HG02885 (cell line): Measurements from ENCODE around the gene GPR39.
"Not testable (repeated sequence)": the region's sequence is repeated elsewhere in the genome, so short reads cannot be mapped to it uniquely, and the experiment has no call there.

ENCODE experiments used
- ATAC-seq: cut with Tn5 transposase; IDR thresholded peaks from one replicate; pipeline ENCODE4 v1.9.1; 2021; ENCODE audit warnings: mild to moderate bottlenecking; ENCODE audit not compliant: unreplicated experiment, poor library complexity

The GPR39 gene

DNA sequence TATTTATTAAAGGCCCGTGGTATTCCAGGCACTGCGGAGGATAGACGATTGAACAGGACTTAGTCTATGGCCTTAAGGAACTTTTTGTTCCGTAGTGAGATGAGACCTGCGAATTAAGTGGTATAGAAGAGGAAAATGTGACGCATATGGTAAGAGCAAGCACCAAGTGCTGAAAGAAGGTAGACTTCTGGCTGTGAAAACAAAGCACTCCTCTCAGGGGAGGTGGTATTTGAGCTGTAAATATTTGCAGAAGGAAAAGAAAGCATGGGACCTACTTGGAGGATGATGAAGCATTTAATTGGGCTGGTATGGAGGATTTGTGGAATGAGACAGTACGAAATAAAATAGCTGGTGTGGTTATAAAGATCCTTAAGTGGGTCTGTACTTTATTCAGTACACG lies 62.5 kb downstream of the GPR39 start:
- ATAC-seq = no peak

DNA sequence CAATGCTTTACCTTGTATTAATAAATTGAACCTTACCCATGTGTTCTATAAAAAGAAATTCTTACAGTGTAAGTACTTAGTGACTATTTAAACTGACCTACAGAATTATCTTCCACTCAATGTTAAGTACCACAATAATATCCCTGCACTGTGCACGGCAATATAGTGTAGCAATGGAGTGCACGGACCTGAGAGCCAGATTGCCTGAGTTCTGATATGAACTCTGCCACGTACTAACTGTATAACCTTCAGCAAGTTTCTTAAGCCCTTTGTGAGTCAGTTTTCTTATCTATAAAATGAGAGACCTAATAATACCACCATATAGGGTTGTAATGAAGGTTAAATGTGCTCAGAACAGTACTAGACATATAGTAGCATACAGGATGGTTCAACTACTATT lies 66.2 kb downstream of the GPR39 start:
- no peak for ATAC-seq

GRCh38 chr2:132484144-132484543 lies 67.5 kb downstream of the GPR39 start:
- ATAC-seq = no peak

DNA sequence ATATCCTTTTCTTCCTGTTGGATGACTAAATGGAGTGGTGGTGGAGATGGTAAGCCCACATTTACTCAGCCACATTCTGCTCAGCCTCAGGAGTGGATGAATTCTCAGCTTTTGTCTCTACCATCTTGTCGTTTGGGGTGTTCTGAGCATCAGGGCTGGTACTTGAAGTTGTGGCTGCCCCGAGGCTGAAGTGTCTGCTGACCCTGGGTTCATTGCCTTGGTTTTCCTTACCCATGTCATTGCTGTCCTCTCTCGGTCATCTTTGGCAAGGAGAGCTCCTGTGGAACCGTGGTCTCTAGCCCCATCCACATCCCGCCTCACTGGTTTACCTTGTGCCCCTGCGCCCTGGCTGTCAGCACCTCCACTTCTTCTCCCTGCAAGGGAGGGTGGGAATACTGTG lies 71.9 kb downstream of the GPR39 start:
- no peak for ATAC-seq

- no peak for ATAC-seq
Measured at GRCh38 chr2:132489150-132489549, 72.5 kb downstream of the GPR39 start.

- no peak for ATAC-seq
Measured at GRCh38 chr2:132495881-132496280, 79.3 kb downstream of the GPR39 start.

DNA sequence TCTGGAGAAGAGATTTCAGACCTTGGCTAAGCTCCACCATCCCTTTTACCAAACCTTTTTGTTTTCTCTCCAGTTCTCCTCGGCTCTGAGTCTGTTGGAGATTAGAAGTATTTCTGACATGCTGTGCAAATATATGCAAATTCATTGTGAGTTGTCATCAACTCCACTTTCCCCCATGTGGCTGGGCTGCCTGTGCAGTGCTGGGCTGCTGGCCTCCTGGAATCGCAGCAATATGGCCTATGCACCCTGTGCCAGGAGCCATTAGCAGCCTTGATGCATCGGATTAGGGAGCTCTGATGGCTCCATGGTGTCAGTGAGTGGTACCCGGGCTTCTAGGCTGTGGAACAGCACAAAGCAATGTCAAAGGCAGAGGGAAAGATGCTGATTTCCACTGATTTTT lies 80.0 kb downstream of the GPR39 start:
- no peak for ATAC-seq

DNA sequence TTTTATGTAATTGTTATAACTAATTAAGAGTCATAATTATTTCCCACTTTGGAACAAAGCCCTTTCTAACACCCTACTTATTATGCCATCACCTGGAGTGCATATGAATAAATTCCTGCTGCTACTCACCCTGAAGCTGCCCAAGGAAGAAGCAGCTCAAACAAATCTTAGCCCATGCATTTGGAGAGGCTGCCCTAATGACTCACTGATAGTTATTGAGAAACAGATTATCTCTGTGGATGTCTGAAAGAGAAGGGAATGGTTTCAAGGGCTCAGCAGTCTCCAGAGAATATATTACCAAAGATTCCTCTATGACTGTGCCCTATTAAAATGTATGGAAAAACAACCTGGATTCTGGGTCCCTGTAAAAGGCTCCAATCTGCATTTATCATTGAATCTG lies 81.0 kb downstream of the GPR39 start:
- no peak for ATAC-seq

DNA sequence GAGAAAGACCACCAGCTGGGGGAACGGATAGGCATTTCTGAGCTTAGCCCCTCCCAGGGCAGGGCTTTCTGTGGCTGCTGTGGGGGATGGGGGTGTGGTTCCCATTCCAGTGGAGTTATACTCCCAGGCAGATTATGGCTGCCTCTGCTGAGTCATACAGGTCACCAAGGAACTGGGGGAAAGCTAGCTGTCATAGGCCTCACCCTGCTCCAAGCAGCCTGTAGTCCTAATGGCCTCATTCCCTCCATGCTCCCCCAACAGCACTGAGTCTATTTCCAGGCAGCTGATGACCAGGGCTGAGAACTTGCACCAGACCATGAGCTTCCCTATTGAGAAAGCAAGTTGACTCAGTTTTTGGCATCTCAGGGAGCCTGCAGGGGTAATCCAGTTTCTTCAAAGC lies 87.1 kb downstream of the GPR39 start:
- no peak for ATAC-seq

- no peak for ATAC-seq
Measured at GRCh38 chr2:132515010-132515409, 98.4 kb downstream of the GPR39 start.

DNA sequence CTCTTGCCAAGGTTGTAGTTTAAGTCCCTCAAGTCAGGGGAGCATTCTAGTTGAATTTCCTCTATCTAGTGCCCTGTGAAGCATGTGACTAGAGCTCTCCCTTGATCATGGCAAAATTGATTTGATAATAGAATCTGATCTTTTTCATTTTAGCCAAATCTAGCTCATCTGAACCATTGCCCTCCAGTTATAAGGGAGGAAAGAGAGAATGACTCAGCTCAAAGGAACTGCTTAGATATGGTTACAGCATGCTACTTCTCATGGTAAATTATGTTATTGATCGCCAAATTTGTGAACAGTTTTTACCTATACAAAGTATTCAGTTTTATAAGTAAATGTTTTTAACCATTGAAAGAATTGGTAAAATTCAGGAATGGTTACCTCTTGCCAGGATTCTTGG lies 100.8 kb downstream of the GPR39 start:
- no peak for ATAC-seq

GRCh38 chr2:132518302-132518701 lies 101.7 kb downstream of the GPR39 start:
- ATAC-seq = no peak

GRCh38 chr2:132519566-132519965 lies 103.0 kb downstream of the GPR39 start:
- ATAC-seq = no peak

GRCh38 chr2:132521341-132521740 lies 104.7 kb downstream of the GPR39 start:
- ATAC-seq = no peak

DNA sequence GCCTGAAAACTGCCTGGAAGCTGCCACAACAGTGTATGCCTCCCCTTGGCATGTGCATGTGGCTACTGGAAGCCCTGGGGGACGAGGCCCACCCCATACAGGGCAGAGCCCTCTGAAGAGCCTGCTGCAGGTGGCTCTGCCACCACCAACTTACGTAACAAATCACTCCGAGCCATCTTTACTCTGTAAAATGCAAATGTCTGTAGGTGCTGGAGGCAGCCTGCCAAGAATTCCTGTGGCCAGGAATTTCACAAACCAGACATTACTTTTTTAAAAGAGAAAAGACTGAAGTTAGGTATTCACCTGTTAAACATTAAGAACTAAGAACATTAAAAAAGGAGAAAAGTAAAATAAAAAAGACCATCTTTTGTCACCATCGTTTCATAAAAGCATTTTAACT lies 106.3 kb downstream of the GPR39 start:
- no peak for ATAC-seq

DNA sequence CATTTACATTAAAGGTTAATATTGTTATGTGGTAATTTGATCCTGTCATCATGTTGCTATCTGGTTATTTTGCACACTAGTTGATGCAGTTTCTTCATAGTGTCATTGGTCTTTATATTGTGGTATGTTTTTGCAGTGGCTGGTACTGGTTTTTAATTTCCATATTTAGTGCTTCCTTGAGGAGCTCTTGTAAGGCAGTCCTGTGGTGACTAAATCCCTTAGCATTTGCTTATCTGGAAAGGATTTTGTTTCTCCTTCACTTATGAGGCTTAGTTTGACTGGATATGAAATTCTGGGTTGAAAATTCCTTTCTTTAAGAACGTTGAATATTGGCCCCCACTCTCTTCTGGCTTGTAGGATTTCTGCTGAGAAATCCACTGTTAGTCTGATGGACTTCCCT lies 120.5 kb downstream of the GPR39 start:
- not testable (repeated sequence) for ATAC-seq

DNA sequence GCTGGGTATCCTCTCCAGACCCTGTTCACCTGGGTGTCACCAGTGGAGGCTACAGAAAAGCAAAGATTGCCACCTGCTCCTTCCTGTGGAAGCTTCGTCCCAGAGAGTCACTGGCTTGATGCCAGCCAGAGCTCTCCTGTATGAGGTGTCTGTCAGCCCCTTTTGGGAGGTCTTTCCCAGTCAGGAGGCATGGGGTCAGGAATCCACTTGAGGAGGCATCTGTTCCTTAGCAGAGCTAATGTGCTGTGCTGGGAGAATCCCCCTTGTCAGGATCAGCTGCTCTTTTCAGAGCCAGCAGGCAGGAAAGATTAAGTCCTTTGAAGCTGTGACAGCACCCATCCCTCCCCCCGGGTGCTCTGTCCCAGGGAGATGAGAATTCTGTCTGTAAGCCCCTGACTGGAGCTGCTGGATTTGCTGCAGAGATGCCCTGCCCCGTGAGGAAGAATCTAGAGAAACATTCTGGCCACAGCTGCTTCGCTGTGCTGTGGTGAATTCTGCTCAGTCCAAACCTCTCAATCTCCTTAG lies 121.8 kb downstream of the GPR39 start:
- no peak for ATAC-seq

- no peak for ATAC-seq
Measured at GRCh38 chr2:132540166-132540565, 123.6 kb downstream of the GPR39 start.

- ATAC-seq = no peak
Measured at GRCh38 chr2:132542953-132543569, 126.5 kb downstream of the GPR39 start.

DNA sequence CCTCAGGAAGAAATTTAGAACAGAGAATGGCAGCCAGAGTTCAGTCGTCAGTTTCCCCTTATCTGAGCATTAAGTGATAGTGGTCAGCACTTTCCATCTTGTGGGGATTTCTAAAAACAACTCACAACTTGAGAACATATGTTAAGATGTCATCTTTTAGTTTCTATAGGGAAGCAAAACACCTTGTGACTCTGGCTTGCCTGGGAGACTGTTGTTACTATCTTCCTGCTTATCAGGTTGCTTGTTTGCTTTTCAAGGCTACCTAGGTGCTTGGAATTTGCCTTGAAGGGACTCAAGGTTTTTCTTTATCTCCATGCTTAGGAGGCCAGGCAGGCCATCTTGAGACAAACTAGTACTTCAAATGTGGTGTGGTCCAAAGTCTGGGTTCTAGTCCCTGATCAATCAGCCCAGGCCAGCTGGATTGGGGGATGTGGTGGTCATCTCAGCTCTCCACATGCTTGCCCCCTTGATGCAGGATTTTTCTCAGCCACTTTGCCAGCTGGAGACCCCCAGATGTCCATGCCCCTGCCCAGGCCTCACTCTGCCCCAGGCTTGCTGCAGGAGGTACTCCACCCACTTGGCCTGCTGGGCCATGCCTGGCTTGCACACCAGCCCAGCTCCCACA lies 127.5 kb downstream of the GPR39 start:
- no peak for ATAC-seq

GRCh38 chr2:132547090-132547687 lies 130.6 kb downstream of the GPR39 start:
- no peak for ATAC-seq
